CD14-positive monocyte (primary cell): ENCODE results near the gene POT1. TPM values are rescaled to one million over a fixed set of nuclear protein-coding genes. Genes with fewer than 3 reads are reported as not detected.

ENCODE experiments used
- DNase-seq, 3 donors: peaks; one replicate each; pipeline ENCODE4 v3.0.0-alpha.2; 2011 to 2022
- H2AFZ ChIP-seq: 2 replicates; pipeline ENCODE4 v1.6.0; 2012; ENCODE audit warnings: mild to moderate bottlenecking, low read depth, low read length, inconsistent platforms; ENCODE audit not compliant: insufficient read depth, poor library complexity, severe bottlenecking
- H3K27ac ChIP-seq, 2 donors: 1 replicate in 1 of 2; 2 replicates in 1 of 2; pipeline ENCODE4 v1.5.1; 2012 to 2013; ENCODE audit warnings: low read length in 2 of 2, control low read depth in 1 of 2, inconsistent platforms in 1 of 2, low read depth in 1 of 2, mild to moderate bottlenecking in 1 of 2
- H3K27me3 ChIP-seq, 2 donors: one replicate each; pipeline versions ENCODE4 v1.6.0 to v1.6.1; 2011 to 2013; ENCODE audit warnings: low read length in 2 of 2; ENCODE audit not compliant: control insufficient read depth in 2 of 2, insufficient read depth in 2 of 2
- H3K36me3 ChIP-seq, 2 donors: replicated peaks in 1 of 2; 1 replicate in 1 of 2; 2 replicates in 1 of 2; pipeline versions ENCODE4 v1.5.1 to v1.6.1; 2012 to 2013; ENCODE audit warnings: low read length in 2 of 2, control low read depth in 1 of 2, inconsistent platforms in 1 of 2, mild to moderate bottlenecking in 1 of 2; ENCODE audit not compliant: insufficient read depth in 2 of 2, control insufficient read depth in 1 of 2
- H3K4me1 ChIP-seq, 2 donors: 1 replicate in 1 of 2; 2 replicates in 1 of 2; pipeline versions ENCODE4 v1.5.1 to v1.6.1; 2012 to 2013; ENCODE audit warnings: low read length in 2 of 2, control low read depth in 1 of 2, inconsistent platforms in 1 of 2, mild to moderate bottlenecking in 1 of 2, moderate library complexity in 1 of 2; ENCODE audit not compliant: insufficient read depth in 2 of 2, control insufficient read depth in 1 of 2
- H3K4me2 ChIP-seq: replicated peaks from 2 replicates; pipeline ENCODE3; 2012; ENCODE audit warnings: low read length, moderate library complexity, mild to moderate bottlenecking; ENCODE audit not compliant: poor library complexity, severe bottlenecking; ENCODE audit errors: extremely low read depth
- H3K4me3 ChIP-seq, 3 experiments: fragments of 200-600 bp in 1 of 3; sonication (generic) in 1 of 3; replicated peaks in 1 of 3; 1 replicate in 2 of 3; 2 replicates in 1 of 3; pipeline ENCODE4 v1.5.1; 2011 to 2013; ENCODE audit warnings: low read length in 3 of 3, mild to moderate bottlenecking in 3 of 3, control low read depth in 2 of 3, low read depth in 2 of 3, inconsistent platforms in 1 of 3, moderate library complexity in 1 of 3
- H3K79me2 ChIP-seq: 2 replicates; pipeline ENCODE4 v1.6.0; 2012; ENCODE audit warnings: mild to moderate bottlenecking, control low read depth, inconsistent platforms, low read length, moderate library complexity; ENCODE audit not compliant: insufficient read depth
- H3K9ac ChIP-seq: 2 replicates; pipeline ENCODE4 v1.6.0; 2017; ENCODE audit warnings: low read length, mild to moderate bottlenecking; ENCODE audit not compliant: insufficient read depth, poor library complexity, severe bottlenecking
- H3K9me3 ChIP-seq, 2 donors: replicated peaks in 1 of 2; 1 replicate in 1 of 2; 2 replicates in 1 of 2; pipeline versions ENCODE4 v1.5.1 to v1.6.1; 2012 to 2013; ENCODE audit warnings: low read length in 2 of 2, control low read depth in 1 of 2; ENCODE audit not compliant: control insufficient read depth in 1 of 2, insufficient read depth in 1 of 2
- H4K20me1 ChIP-seq: 2 replicates; pipeline ENCODE4 v1.6.0; 2012; ENCODE audit warnings: mild to moderate bottlenecking, low read length, control low read depth, moderate library complexity; ENCODE audit not compliant: insufficient read depth
- H3K27ac Mint-ChIP-seq, 7 donors: one replicate each; pipeline ENCODE4 v1.8.0; 2020; ENCODE audit warnings: mild to moderate bottlenecking in 7 of 7, mixed read lengths in 7 of 7, moderate library complexity in 6 of 7, inconsistent platforms in 2 of 7
- H3K27me3 Mint-ChIP-seq, 3 donors: one replicate each; pipeline ENCODE4 v1.8.0; 2021 to 2022; ENCODE audit warnings: low read depth in 3 of 3, mild to moderate bottlenecking in 3 of 3, mixed read lengths in 3 of 3, moderate library complexity in 3 of 3, inconsistent platforms in 1 of 3
- H3K36me3 Mint-ChIP-seq, 2 donors: one replicate each; pipeline ENCODE4 v1.8.0; 2020; ENCODE audit warnings: mixed read lengths in 2 of 2, inconsistent platforms in 1 of 2, mild to moderate bottlenecking in 1 of 2
- H3K4me1 Mint-ChIP-seq: one replicate; pipeline ENCODE4 v1.8.0; 2020; ENCODE audit warnings: mild to moderate bottlenecking, mixed read lengths
- H3K4me3 Mint-ChIP-seq, 2 donors: one replicate each; pipeline ENCODE4 v1.8.0; 2020; ENCODE audit warnings: mild to moderate bottlenecking in 2 of 2, mixed read lengths in 2 of 2, moderate library complexity in 1 of 2
- H3K9me3 Mint-ChIP-seq, 7 donors: one replicate each; pipeline ENCODE4 v1.8.0; 2020 to 2022; ENCODE audit warnings: mixed read lengths in 7 of 7, mild to moderate bottlenecking in 6 of 7, moderate library complexity in 6 of 7, inconsistent platforms in 2 of 7
- CTCF ChIP-seq: fragments of 200-600 bp; IDR thresholded peaks from one replicate; pipeline ENCODE4 v1.8.0; 2022; ENCODE audit warnings: antibody characterized with exemption, mild to moderate bottlenecking
- WGBS: methylation state at CpG from one replicate; pipeline ENCODE4 v1.1.5; 2013; ENCODE audit warnings: missing lambda C conversion rate; ENCODE audit not compliant: insufficient coverage; 5-methylcytosine and 5-hydroxymethylcytosine counted together
- intact Hi-C, 2 donors: fragments of 100-400 bp; cut with micrococcal nuclease; formaldehyde crosslinking; loops; one replicate each; pipeline versions ENCODE4 v1.15.0 to v1.15.1; 2023
- polyA plus RNA-seq, 3 donors: library from polyadenylated mRNA; depleted of rRNA in 1 of 3; unstranded in 2 of 3; stranded (reverse) in 1 of 3; fragments of 300-500 nt in 2 of 3; fragments of >200 nt in 1 of 3; fragmentation: Illumina TruSeq in 2 of 3; gene quantifications; 1 replicate in 2 of 3; 2 replicates in 1 of 3; pipeline ENCODE4 v1.2.3, GENCODE V29; 2012 to 2021

POT1 gene
- polyA plus RNA-seq, 3 donors, result 6.7 to 12.2 (median 10.4) TPM

GRCh38 chr7:124887247-124887646, 42.4 kb downstream of the POT1 start:
- Mint-ChIP-seq H3K4me3 (no peak overlapping the region), H3K27ac (no peak overlapping the region), H3K9me3 (no peaks in the 10 kb centered on the region), H3K4me1 (no peaks in the 10 kb centered on the region), H3K27me3 (no peaks in the 10 kb centered on the region), H3K36me3 (peaks cover 32 to 38% of the 10 kb centered on the region in 2 donors)
- Histone ChIP-seq H3K4me1 (no peaks in the 10 kb centered on the region), H2AFZ (no peak overlapping the region), H3K9me3 (no peaks in the 10 kb centered on the region), H3K27ac (no peak overlapping the region), H4K20me1 (no peaks in the 10 kb centered on the region), H3K27me3 (no peaks in the 10 kb centered on the region), H3K79me2 (no peaks in the 10 kb centered on the region), H3K4me2 (no peak overlapping the region), H3K9ac (no peak overlapping the region), H3K4me3 (no peak overlapping the region), H3K36me3 (peaks cover 17 to 38% of the 10 kb centered on the region in 2 donors)
- no peak for TF ChIP-seq CTCF
- intact Hi-C loops, result no loop called here
- no peak for DNase-seq
- WGBS, result no CpG with 5 or more reads among the region's 3 CpGs

GRCh38 chr7:124881981-124882380, 47.6 kb downstream of the POT1 start:
- Mint-ChIP-seq H3K9me3 (no peaks in the 10 kb centered on the region), H3K27me3 (peaks cover 0 to 2% (median 0%) of the 10 kb centered on the region in 3 donors), H3K36me3 (peaks cover 6 to 14% of the 10 kb centered on the region in 2 donors), H3K4me3 (no peak overlapping the region), H3K4me1 (no peaks in the 10 kb centered on the region), H3K27ac (no peak overlapping the region)
- H3K9me3 ChIP-seq, result no peaks in the 10 kb centered on the region
- H3K4me2 ChIP-seq, result no peak overlapping the region
- H3K36me3 ChIP-seq, result no peaks in the 10 kb centered on the region
- no peaks in the 10 kb centered on the region for H3K79me2 ChIP-seq
- H2AFZ ChIP-seq, result no peak overlapping the region
- no peaks in the 10 kb centered on the region for H3K27me3 ChIP-seq
- no peaks in the 10 kb centered on the region for H4K20me1 ChIP-seq
- DNase-seq, result no peak
- WGBS, result no CpG with 5 or more reads among the region's 1 CpG
- H3K4me1 ChIP-seq, result no peaks in the 10 kb centered on the region
- no peak overlapping the region for H3K9ac ChIP-seq
- no peak overlapping the region for H3K4me3 ChIP-seq
- intact Hi-C loops, result no loop called here
- H3K27ac ChIP-seq, result no peak overlapping the region
- no peak for TF ChIP-seq CTCF
